GM18867 (cell line): ENCODE measurements around the gene PRPF39.
"Not testable (repeated sequence)": the region's sequence is repeated elsewhere in the genome, so short reads cannot be mapped to it uniquely, and the experiment has no call there.

Experiments used
- ATAC-seq: cut with Tn5 transposase; IDR thresholded peaks from one replicate; pipeline ENCODE4 v1.9.1; 2021; ENCODE audit warnings: mild to moderate bottlenecking, moderate library complexity; ENCODE audit not compliant: unreplicated experiment

The PRPF39 gene

DNA sequence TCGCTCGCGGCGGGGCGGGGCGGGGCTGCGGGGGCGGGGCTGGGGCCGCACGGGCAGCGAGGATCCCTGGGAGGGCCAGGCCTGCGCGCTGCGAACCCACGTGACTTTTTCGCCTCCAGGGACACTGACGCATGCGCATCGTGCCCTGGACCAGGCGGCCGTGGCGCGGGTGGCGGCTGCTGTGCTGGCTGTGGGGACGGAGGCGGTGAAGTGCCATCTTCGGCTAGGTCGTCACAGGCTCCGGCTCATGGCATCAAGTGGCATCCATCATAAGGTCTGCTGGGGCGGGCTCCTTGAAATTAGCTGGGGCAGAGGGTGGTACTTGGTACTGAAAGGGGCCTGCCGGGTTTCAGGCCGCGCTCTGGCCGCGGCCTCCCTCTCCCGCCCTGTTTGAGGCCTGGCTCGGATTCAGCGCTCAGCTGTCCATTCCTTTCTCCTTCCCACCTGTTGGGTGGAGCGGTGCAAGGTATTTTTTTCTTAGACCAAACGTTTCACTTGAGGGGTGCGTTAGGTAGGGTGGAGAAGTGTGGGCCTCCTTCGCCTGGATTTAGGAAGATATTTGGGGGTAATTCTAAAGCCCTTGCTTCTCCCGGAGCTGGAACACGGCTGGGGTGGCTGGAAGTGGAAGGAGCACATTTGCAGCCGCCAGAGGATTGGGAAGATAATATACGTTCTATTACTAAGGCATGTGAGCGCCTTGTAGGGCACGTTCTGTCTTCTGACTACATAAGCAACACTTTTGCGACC, at the start of gene PRPF39:
PRPF39 (plus strand) TSS at position 141 of the 747 bp plus-strand sequence. CDS start 11,124 bp downstream, outside the sequence.
- ATAC-seq, result peak; percentile 93

GRCh38 chr14:45034730-45035129, 49.2 kb upstream of the PRPF39 start:
- ATAC-seq, result no peak

GRCh38 chr14:45038256-45038655, 45.7 kb upstream of the PRPF39 start:
- ATAC-seq, result no peak

DNA sequence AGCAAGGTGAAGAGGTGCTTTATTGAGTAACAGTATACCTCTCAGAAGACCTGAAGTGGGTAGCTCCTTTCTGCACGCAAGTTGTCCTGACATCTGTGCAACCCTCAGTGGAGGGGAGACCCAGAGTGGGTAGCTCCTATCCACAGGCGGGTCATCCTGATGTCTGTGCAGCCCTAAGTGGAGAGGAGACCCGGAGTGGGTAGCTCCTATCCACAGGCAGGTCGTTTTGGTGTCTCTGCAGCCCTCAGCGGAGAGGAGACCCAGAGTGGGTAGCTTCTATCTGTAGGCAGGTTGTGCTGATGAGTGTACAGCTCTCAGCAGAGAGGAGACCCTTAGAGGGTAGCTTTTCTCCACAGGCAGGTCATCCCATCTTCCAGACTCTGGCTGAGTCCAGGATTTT, 45.1 kb upstream of the PRPF39 start:
- ATAC-seq, result no peak

GRCh38 chr14:45039390-45039789, 44.5 kb upstream of the PRPF39 start:
- no peak for ATAC-seq

DNA sequence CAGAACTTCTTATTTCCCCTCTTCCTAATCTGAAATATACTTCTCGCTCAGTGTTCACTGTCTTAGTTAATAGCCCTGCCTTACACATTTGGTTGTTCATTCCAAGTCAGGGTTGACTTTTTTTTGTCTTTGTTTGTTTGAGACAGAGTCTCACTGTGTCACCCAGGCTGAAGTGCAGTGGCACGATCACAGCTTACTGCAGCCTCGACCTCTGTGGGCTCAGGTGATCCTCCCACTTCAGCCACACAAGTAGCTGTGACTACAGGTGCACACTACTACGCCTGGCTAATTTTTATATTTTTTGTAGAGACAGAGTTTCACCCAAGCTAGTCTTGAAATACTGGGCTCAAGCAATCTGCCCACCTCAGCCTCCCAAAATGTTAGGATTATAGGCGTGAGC, 42.3 kb upstream of the PRPF39 start:
- ATAC-seq, result no peak

- no peak for ATAC-seq
Measured at GRCh38 chr14:45044638-45045037, 39.3 kb upstream of the PRPF39 start.

GRCh38 chr14:45048385-45048784, 35.5 kb upstream of the PRPF39 start:
- ATAC-seq, result no peak

DNA sequence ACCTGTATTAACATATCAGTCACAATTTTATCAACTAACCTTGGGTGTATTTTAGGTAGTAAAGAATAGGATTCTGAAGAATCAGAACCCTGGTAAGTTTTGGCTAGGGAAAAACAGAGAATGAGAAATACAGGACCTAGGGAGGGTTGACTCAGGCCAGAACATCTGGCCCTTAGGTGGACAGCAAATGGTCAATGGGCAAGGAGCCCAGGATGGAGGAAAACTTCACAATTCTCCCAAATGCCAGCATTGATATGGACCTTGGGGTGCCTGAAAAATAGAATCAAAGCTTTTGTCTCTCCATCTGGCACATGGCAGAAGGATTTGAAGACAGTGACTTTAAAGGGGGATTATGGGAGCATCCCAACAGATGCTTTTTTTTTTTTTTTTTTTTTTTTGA, 32.7 kb upstream of the PRPF39 start:
- ATAC-seq, result no peak

- no peak for ATAC-seq
Measured at GRCh38 chr14:45051896-45052295, 32.0 kb upstream of the PRPF39 start.

DNA sequence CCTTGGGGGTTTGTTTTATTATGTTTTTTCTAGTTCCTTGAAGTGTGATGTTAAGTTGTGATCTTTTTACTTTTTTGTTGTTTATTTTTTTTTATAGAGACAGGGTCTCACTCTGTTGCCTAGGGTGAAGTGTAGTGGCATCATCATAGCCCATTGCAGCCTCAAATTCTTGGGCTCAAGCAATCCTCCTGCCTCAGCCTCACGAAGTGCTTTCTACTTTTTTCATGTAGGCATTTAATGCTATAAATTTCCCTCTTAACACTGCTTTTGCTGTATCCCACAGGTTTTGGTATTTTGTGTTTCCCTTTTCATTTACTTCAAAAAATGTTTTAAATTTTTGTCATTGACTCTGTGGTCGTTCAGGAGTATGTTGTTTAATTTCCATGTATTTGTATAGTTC, 26.6 kb upstream of the PRPF39 start:
- no peak for ATAC-seq

DNA sequence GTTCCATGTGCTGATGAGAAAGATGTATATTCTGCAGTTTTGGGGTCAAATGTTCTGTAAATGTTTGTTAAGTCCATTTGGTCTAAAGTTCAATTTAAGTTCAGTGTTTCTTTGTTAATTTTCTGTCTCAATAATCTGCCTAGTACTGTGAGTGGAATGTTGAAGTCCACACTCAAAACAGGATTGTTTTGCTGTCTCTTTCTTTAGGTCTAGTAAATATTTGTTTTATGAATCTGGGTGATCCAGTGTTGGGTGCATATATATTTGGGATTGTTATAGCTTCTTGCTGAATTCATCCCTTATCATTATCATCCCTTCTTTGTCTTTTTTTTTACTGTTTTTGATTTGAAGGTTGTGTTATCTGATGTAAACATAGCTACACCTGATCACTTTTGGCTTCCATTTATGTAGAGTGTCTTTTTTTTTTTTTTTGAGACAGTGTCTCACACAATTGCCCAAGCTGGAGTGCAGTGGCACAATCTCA, 26.0 kb upstream of the PRPF39 start:
- no peak for ATAC-seq

- ATAC-seq, result no peak
Measured at GRCh38 chr14:45060551-45060950, 23.4 kb upstream of the PRPF39 start.

GRCh38 chr14:45065540-45065939, 18.4 kb upstream of the PRPF39 start:
- ATAC-seq, result no peak

DNA sequence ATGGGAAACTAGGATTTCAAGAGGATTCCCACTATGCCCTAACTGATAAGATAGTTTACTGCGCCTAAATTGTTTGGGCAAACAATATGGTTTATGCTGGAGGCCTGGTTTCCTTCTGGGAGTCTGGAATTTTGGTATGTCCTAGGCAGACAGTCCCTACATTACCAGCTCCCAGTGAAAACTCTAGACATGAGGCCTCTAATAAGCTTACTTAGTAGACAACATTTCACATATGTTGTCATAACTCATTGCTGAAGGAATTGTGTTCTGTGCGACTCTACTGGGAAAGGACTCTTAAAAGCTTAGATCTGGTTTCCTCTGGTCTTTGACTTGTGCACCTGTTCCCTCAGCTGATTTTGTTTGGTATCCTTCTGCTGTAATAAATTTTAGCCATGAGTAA, 18.0 kb upstream of the PRPF39 start:
- no peak for ATAC-seq

DNA sequence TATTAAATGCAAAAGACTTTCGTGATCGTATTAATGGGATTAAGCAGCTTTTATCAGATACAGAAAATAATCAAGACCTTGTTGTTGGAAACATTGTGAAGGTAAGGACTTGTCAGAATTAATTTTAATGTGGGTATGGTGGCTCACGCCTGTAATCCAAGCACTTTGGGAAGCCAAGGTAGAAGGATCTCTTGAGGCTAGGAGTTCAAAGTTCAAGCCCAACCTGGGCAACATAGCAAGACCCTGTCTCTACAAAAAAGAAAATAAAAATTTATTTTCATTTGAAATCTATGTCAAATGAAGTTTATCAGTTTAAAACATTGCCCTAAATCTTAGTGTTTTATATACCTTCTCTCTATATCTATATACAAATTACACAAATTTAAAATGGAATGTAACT, 17.2 kb upstream of the PRPF39 start:
- ATAC-seq, result no peak

- ATAC-seq, result no peak
Measured at GRCh38 chr14:45068396-45068795, 15.5 kb upstream of the PRPF39 start.

GRCh38 chr14:45070215-45070614, 13.7 kb upstream of the PRPF39 start:
- no peak for ATAC-seq

GRCh38 chr14:45072126-45072525, 11.8 kb upstream of the PRPF39 start:
- no peak for ATAC-seq

- no peak for ATAC-seq
Measured at GRCh38 chr14:45073231-45073879, 10.6 kb upstream of the PRPF39 start.

GRCh38 chr14:45078323-45078722, 5.6 kb upstream of the PRPF39 start:
- ATAC-seq, result no peak

- not testable (repeated sequence) for ATAC-seq
Measured at GRCh38 chr14:45080416-45080968, 3.4 kb upstream of the PRPF39 start.
